Muscle of arm (tissue), 12 donors: Measurements from ENCODE around the gene ABLIM2. TPM values are rescaled to one million over a fixed set of nuclear protein-coding genes. Genes with fewer than 3 reads are reported as not detected.

Experiments used
- DNase-seq: peaks from one replicate; pipeline ENCODE4 v3.0.0-alpha.2; 2013
- polyA plus RNA-seq, 12 donors: library from polyadenylated mRNA; unstranded; fragments of 120-200 nt; gene quantifications; one replicate each; pipeline ENCODE4 v1.2.1, GENCODE V29; 2013; ENCODE audit not compliant: insufficient read length in 12 of 12

The ABLIM2 gene
- polyA plus RNA-seq, 12 donors: 3.8 to 23.0 (median 14.9) TPM; not detected in 1

- no peak for DNase-seq
These were observed 174.2 kb downstream of the ABLIM2 start for GRCh38 chr4:7984286-7984925.

- no peak for DNase-seq
These were observed 175.3 kb downstream of the ABLIM2 start for GRCh38 chr4:7983296-7983695.

GRCh38 chr4:7981738-7982394 is 176.7 kb downstream of the ABLIM2 start:
- DNase-seq: no peak

- no peak for DNase-seq
These were observed 178.6 kb downstream of the ABLIM2 start for GRCh38 chr4:7980036-7980435.

- DNase-seq: no peak
These were observed 179.0 kb downstream of the ABLIM2 start for GRCh38 chr4:7979652-7979968.

GRCh38 chr4:7978907-7979651 is 179.5 kb downstream of the ABLIM2 start:
- no peak for DNase-seq

GRCh38 chr4:7978489-7978888 is 180.1 kb downstream of the ABLIM2 start:
- DNase-seq: no peak

- DNase-seq: no peak
These were observed 182.0 kb downstream of the ABLIM2 start for GRCh38 chr4:7976634-7977033.

- no peak for DNase-seq
These were observed 182.6 kb downstream of the ABLIM2 start for GRCh38 chr4:7976025-7976424.

GRCh38 chr4:7974425-7974824 is 184.2 kb downstream of the ABLIM2 start:
- no peak for DNase-seq

- no peak for DNase-seq
These were observed 185.1 kb downstream of the ABLIM2 start for GRCh38 chr4:7973545-7973981.

- DNase-seq: no peak
These were observed 186.6 kb downstream of the ABLIM2 start for GRCh38 chr4:7971881-7972500.

GRCh38 chr4:7971159-7971631 is 187.4 kb downstream of the ABLIM2 start:
- no peak for DNase-seq

- no peak for DNase-seq
These were observed 188.2 kb downstream of the ABLIM2 start for GRCh38 chr4:7970361-7970946.

GRCh38 chr4:7968262-7968896 is 190.2 kb downstream of the ABLIM2 start:
- DNase-seq: no peak

- DNase-seq: no peak
These were observed 190.9 kb downstream of the ABLIM2 start for GRCh38 chr4:7967501-7968261.

- DNase-seq: no peak
These were observed 191.6 kb downstream of the ABLIM2 start for GRCh38 chr4:7967063-7967440.

GRCh38 chr4:7966281-7967062 is 192.1 kb downstream of the ABLIM2 start:
- DNase-seq: no peak

GRCh38 chr4:7964890-7965662 is 193.5 kb downstream of the ABLIM2 start:
- no peak for DNase-seq
